ENCODE data around the gene MYO16. TPM values are rescaled to one million over a fixed set of nuclear protein-coding genes. Genes with fewer than 3 reads are reported as not detected.

The MYO16 gene
- total and polyA plus RNA-seq, 12 donors, result 0.56 to 2.4 (median 1.4) TPM

DNA sequence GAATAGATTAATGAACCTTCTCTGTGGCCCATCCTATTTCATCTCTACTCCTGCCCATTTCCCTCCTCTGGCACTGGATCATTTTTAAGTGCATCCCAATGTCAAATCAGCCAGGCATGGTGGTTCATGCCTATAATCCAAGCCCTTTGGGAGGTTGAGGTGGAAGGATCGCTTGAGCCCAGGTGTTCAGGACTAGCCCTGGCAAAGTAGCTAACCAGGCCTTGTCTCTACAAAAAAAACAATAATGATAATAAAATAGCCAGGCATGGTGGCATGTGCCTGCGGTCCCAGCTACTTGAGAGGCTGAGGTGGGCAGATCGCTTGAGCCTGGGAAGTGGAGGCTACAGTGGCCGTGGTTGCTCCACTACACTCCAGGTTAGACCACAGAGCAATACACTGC is 517.0 kb downstream of the MYO16 start:
- Histone ChIP-seq H3K27me3 (no peaks in the 10 kb centered on the region), H3K36me3 (replicated peaks in 1 of 2) (no peaks in the 10 kb centered on the region), H3K4me1 (replicated peaks in 1 of 2) (peaks cover 0 to 12% of the 10 kb centered on the region in 2 donors), H3K4me3 (no peak overlapping the region), H3K9me3 (replicated peaks in 1 of 3) (no peaks in the 10 kb centered on the region), H3K27ac (peak overlapping the region in 1 of 5 donors; percentile 52)
- 85 to 97% (median 92%) methylated on average over 4 of the region's 4 CpGs for WGBS, 4 donors
- intact Hi-C loops (cut with DNase I), result loop anchor here (10.0 kb wide), 3 partner anchors 538 to 958 kb away; partner anchors contain the start of gene IRS2 (in 2 of the 2)
- no peak for DNase-seq
- TF ChIP-seq, protein P1, sequence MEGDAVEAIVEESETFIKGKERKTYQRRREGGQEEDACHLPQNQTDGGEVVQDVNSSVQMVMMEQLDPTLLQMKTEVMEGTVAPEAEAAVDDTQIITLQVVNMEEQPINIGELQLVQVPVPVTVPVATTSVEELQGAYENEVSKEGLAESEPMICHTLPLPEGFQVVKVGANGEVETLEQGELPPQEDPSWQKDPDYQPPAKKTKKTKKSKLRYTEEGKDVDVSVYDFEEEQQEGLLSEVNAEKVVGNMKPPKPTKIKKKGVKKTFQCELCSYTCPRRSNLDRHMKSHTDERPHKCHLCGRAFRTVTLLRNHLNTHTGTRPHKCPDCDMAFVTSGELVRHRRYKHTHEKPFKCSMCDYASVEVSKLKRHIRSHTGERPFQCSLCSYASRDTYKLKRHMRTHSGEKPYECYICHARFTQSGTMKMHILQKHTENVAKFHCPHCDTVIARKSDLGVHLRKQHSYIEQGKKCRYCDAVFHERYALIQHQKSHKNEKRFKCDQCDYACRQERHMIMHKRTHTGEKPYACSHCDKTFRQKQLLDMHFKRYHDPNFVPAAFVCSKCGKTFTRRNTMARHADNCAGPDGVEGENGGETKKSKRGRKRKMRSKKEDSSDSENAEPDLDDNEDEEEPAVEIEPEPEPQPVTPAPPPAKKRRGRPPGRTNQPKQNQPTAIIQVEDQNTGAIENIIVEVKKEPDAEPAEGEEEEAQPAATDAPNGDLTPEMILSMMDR (IDR thresholded peaks at IDR 0.05), result no peak
- TF ChIP-seq POLR2A (IDR thresholded peaks at IDR 0.05), result no peak

- DNase-seq, result peak in 6 of 7 donors; percentile 37 to 77 (median 57)
- intact Hi-C loops (cut with DNase I), result loop anchor here (10.0 kb wide), 3 partner anchors 538 to 958 kb away; partner anchors contain the start of gene IRS2 (in 2 of the 2)
- H3K9me3 ChIP-seq (replicated peaks in 1 of 3), result no peaks in the 10 kb centered on the region
- no peaks in the 10 kb centered on the region for H3K36me3 ChIP-seq (replicated peaks in 1 of 2)
- WGBS, 4 donors, result 45 to 68% (median 56%) methylated on average over 11 of the region's 11 CpGs
- H3K27ac ChIP-seq, result peak overlapping the region in 2 of 5 donors; percentile 52 to 57
- H3K27me3 ChIP-seq, result no peaks in the 10 kb centered on the region
- TF ChIP-seq, protein P1 (IDR thresholded peaks at IDR 0.05), result no peak
- no peak overlapping the region for H3K4me3 ChIP-seq
- H3K4me1 ChIP-seq (replicated peaks in 1 of 2), result peaks cover 0 to 13% of the 10 kb centered on the region in 2 donors
These were observed 517.7 kb downstream of the MYO16 start for GRCh38 chr13:109146912-109147647.

DNA sequence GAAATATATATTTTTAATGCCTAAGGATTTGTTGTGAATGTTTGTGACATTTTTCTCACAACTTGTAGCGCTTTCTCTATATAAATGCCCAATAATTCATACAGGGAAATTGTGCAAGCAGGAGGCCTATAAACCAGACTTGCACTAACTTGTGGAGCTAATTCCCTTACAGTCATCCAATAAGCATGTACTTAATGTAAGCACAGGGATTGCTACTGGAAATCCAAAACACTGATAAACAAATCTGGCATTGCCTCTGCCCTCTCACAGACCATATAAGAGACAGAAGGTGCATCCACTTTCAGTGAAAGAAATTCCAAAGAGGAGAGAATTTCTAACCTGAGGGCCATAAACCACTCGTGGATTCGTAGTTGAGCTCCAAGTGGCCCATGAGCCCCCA is 518.8 kb downstream of the MYO16 start:
- 95 to 100% (median 97%) methylated on average over 3 of the region's 3 CpGs for WGBS, 4 donors
- no peaks in the 10 kb centered on the region for H3K27me3 ChIP-seq
- no peak for TF ChIP-seq POLR2A (IDR thresholded peaks at IDR 0.05)
- TF ChIP-seq, protein P1 (IDR thresholded peaks at IDR 0.05), result no peak
- H3K36me3 ChIP-seq (replicated peaks in 1 of 2), result no peaks in the 10 kb centered on the region
- intact Hi-C loops (cut with DNase I), result loop anchor here (10.0 kb wide), 3 partner anchors 537 to 957 kb away; partner anchors contain the start of gene IRS2 (in 2 of the 2)
- no peaks in the 10 kb centered on the region for H3K9me3 ChIP-seq (replicated peaks in 1 of 3)
- peaks cover 0 to 13% of the 10 kb centered on the region in 2 donors for H3K4me1 ChIP-seq (replicated peaks in 1 of 2)
- no peak overlapping the region for H3K4me3 ChIP-seq
- DNase-seq, result no peak
- no peak overlapping the region for H3K27ac ChIP-seq

- H3K27me3 ChIP-seq, result no peaks in the 10 kb centered on the region
- no peak for DNase-seq
- TF ChIP-seq, protein P1 (IDR thresholded peaks at IDR 0.05), result no peak
- TF ChIP-seq POLR2A (IDR thresholded peaks at IDR 0.05), result no peak
- H3K36me3 ChIP-seq (replicated peaks in 1 of 2), result no peaks in the 10 kb centered on the region
- no peak overlapping the region for H3K4me3 ChIP-seq
- no peak overlapping the region for H3K27ac ChIP-seq
- H3K9me3 ChIP-seq (replicated peaks in 1 of 3), result no peaks in the 10 kb centered on the region
- H3K4me1 ChIP-seq (replicated peaks in 1 of 2), result peaks cover 0 to 17% of the 10 kb centered on the region in 2 donors
- intact Hi-C loops (cut with DNase I), result no loop called here
These were observed 521.3 kb downstream of the MYO16 start for GRCh38 chr13:109150696-109151095.
